ENCODE data around the gene GDPD4. TPM values are rescaled to one million over a fixed set of nuclear protein-coding genes. Genes with fewer than 3 reads are reported as not detected.

The GDPD4 gene
- total RNA-seq, 1 donor from 2014 or later: not detected

DNA sequence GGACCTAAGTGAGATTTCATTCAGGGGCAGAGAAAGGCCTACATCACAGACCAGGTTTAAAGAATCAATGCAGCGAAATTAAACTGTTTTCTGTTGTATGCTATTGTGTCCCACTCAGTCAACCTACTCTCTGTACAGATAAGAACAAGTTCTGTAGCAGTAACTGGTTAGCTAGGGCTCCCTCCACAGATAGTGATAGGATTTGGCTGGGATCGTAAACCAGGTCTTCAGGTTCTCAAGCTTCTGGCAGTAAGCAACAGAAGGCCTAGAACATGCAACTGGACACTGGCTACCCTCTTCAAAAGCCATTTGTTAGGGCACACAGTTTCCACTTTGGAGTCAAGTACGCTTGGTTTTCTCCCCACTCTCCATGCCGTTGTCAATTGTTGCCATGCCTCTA, 69.2 kb downstream of the GDPD4 start:
- no peaks in the 10 kb centered on the region for H3K9me3 Mint-ChIP-seq (ENCODE audit: unreplicated experiment)
- DNase-seq (ENCODE audit: extremely low spot score, unreplicated experiment): no peak
- TF ChIP-seq, protein P1, sequence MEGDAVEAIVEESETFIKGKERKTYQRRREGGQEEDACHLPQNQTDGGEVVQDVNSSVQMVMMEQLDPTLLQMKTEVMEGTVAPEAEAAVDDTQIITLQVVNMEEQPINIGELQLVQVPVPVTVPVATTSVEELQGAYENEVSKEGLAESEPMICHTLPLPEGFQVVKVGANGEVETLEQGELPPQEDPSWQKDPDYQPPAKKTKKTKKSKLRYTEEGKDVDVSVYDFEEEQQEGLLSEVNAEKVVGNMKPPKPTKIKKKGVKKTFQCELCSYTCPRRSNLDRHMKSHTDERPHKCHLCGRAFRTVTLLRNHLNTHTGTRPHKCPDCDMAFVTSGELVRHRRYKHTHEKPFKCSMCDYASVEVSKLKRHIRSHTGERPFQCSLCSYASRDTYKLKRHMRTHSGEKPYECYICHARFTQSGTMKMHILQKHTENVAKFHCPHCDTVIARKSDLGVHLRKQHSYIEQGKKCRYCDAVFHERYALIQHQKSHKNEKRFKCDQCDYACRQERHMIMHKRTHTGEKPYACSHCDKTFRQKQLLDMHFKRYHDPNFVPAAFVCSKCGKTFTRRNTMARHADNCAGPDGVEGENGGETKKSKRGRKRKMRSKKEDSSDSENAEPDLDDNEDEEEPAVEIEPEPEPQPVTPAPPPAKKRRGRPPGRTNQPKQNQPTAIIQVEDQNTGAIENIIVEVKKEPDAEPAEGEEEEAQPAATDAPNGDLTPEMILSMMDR (IDR thresholded peaks at IDR 0.05): no peak
- peaks cover 24% of the 10 kb centered on the region for H3K27me3 Mint-ChIP-seq (ENCODE audit: unreplicated experiment)
- no peaks in the 10 kb centered on the region for H3K36me3 Mint-ChIP-seq (ENCODE audit: unreplicated experiment)
- H3K27ac Mint-ChIP-seq (ENCODE audit: unreplicated experiment): no peak overlapping the region
- no peaks in the 10 kb centered on the region for H3K4me1 Mint-ChIP-seq (ENCODE audit: unreplicated experiment)
- H3K4me3 Mint-ChIP-seq (ENCODE audit: unreplicated experiment): no peak overlapping the region

DNA sequence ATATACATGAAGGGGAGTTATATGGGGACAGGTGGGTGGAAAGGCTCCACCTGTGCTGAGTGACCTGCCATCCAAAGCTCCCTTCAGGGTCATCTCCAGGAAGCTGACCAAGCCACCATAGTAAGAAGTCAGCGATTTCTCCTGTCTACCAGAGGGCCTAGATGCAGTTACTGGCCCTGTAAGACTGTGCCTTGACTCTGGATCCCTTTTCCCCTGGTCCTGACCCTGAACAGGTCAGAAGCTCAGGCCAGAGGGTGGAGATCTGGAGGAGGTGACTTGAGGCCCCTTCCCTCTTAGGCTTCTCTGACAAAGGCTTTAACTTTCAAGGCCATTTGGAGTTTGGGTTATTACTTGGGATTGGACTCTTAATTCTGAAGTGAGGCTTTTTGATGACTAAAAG, 69.7 kb downstream of the GDPD4 start:
- TF ChIP-seq, protein P1 (IDR thresholded peaks at IDR 0.05): no peak
- Mint-ChIP-seq H3K27ac (ENCODE audit: unreplicated experiment) (no peak overlapping the region), H3K4me1 (ENCODE audit: unreplicated experiment) (no peaks in the 10 kb centered on the region)

DNA sequence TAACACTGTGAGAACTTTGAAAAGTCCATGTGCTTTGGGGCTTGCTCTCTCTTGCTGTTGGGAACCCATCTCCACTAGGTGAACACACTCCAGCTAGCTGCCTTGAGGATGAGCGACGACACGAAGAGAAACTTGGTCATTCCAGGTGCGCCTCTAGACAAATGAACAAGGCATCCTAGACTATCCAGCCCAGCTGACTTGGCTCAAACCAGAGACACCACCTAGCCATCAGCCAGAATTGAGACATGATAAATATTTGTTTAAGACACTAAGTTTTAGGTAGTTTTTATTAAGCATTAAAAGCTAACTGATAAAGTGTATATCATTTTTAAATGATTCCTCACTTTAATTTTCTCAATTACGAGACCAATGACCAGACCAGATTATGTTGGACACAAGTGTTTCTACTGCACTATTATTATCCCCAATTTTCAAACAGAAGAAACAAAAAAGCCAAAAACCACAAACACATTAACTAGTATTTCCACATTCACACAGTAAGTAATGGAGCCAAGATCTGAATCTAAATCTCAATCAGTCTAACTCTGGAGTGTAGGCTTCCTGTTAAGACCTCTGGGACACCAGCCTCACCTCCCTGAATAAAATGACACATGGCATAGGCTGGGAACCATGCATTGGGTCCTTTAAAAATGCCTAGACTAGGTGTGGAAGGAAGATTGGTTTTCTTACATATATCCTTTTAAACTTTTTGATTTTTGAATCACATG, 70.4 kb downstream of the GDPD4 start:
- Mint-ChIP-seq H3K36me3 (ENCODE audit: unreplicated experiment) (no peaks in the 10 kb centered on the region), H3K27me3 (ENCODE audit: unreplicated experiment) (peaks cover 27% of the 10 kb centered on the region), H3K4me3 (ENCODE audit: unreplicated experiment) (no peak overlapping the region), H3K4me1 (ENCODE audit: unreplicated experiment) (no peaks in the 10 kb centered on the region), H3K27ac (ENCODE audit: unreplicated experiment) (no peak overlapping the region), H3K9me3 (ENCODE audit: unreplicated experiment) (no peaks in the 10 kb centered on the region)
- TF ChIP-seq, protein P1 (IDR thresholded peaks at IDR 0.05): no peak
- no peak for DNase-seq (ENCODE audit: extremely low spot score, unreplicated experiment)

More for the DNA sequence above, 69.7 kb downstream of the GDPD4 start:
- Mint-ChIP-seq H3K27me3 (ENCODE audit: unreplicated experiment) (peaks cover 24% of the 10 kb centered on the region), H3K9me3 (ENCODE audit: unreplicated experiment) (no peaks in the 10 kb centered on the region), H3K36me3 (ENCODE audit: unreplicated experiment) (no peaks in the 10 kb centered on the region), H3K4me3 (ENCODE audit: unreplicated experiment) (no peak overlapping the region)
- no peak for DNase-seq (ENCODE audit: extremely low spot score, unreplicated experiment)

DNA sequence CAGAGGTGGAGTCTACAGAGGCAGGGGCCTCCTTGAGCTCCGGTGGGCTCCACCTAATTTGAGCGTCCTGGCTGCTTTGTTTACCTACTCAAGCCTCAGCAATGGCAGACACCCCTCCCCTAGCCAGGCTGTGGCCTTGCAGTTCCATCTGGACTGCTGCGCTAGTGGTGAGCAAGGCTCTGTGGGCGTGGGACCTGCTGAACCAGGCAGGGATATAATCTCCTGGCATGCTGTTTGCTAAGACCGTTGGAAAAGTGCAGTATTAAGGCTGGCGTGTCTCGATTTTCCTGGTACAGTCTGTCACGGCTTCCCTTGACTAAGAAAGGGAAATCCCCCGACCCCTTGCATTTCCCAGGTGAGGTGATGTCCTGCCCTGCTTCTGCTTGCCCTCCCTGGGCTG, 77.7 kb downstream of the GDPD4 start:
- Mint-ChIP-seq H3K27me3 (ENCODE audit: unreplicated experiment) (peaks cover 63% of the 10 kb centered on the region), H3K36me3 (ENCODE audit: unreplicated experiment) (peaks cover 3% of the 10 kb centered on the region), H3K4me3 (ENCODE audit: unreplicated experiment) (no peak overlapping the region), H3K9me3 (ENCODE audit: unreplicated experiment) (no peaks in the 10 kb centered on the region), H3K27ac (ENCODE audit: unreplicated experiment) (no peak overlapping the region), H3K4me1 (ENCODE audit: unreplicated experiment) (no peaks in the 10 kb centered on the region)
- DNase-seq (ENCODE audit: extremely low spot score, unreplicated experiment): no peak
- TF ChIP-seq, protein P1 (IDR thresholded peaks at IDR 0.05): no peak

DNA sequence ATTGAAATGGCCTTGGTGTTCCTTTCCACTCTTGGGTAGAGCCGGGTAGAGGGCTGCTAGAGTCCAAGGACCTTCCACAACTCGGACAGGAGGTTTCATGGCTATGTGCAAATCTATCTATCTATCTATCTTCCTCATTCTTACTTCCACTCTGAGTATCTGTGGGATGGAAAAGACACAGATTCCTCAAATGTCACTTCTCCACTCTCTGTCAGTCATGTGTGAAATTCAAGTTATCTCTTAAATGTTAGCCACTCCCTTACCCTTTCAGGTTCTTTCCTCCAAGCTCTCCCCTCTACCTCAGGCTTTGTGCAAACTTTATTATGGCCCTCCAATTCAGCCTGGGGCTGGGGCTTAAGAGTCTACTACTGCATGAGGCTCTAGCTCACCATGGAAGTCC, 84.3 kb downstream of the GDPD4 start:
- peaks cover 50% of the 10 kb centered on the region for H3K27me3 Mint-ChIP-seq (ENCODE audit: unreplicated experiment)
- no peaks in the 10 kb centered on the region for H3K4me1 Mint-ChIP-seq (ENCODE audit: unreplicated experiment)
- H3K36me3 Mint-ChIP-seq (ENCODE audit: unreplicated experiment): no peaks in the 10 kb centered on the region
- DNase-seq (ENCODE audit: extremely low spot score, unreplicated experiment): no peak
- no peak overlapping the region for H3K27ac Mint-ChIP-seq (ENCODE audit: unreplicated experiment)
- TF ChIP-seq, protein P1 (IDR thresholded peaks at IDR 0.05): no peak
- H3K9me3 Mint-ChIP-seq (ENCODE audit: unreplicated experiment): no peaks in the 10 kb centered on the region
- no peak overlapping the region for H3K4me3 Mint-ChIP-seq (ENCODE audit: unreplicated experiment)
